HEK293T (cell line): ENCODE data around the gene ITGA1.

Experiments
- CTCF ChIA-PET: fragments of 350-600 bp; formaldehyde crosslinking; extraction: SDS; loops from one replicate; lab custom pipeline; 2021; ENCODE audit warnings: antibody characterized with exemption, inconsistent platforms; lab: Yijun Ruan, JAX
- POLR2A ChIA-PET: fragments of 350-600 bp; formaldehyde crosslinking; extraction: SDS; loops from one replicate; lab custom pipeline; 2020; ENCODE audit warnings: antibody characterized with exemption, inconsistent platforms; lab: Yijun Ruan, JAX
- DNase-seq: peaks from one replicate; pipeline ENCODE4 v3.0.0; 2012; ENCODE audit warnings: mixed read lengths; ENCODE audit errors: extremely low spot score
- ARNT ChIP-seq: fragments of 450-650 bp; IDR thresholded peaks from 2 replicates; pipeline ENCODE4 v1.6.1; 2017; ENCODE audit warnings: mild to moderate bottlenecking
- BHLHE40 ChIP-seq: fragments of 450-650 bp; IDR thresholded peaks from 2 replicates; pipeline ENCODE4 v1.6.1; 2016; ENCODE audit warnings: mild to moderate bottlenecking, moderate library complexity, borderline replicate concordance
- CTBP1 ChIP-seq: fragments of 450-650 bp; IDR thresholded peaks from 2 replicates; pipeline ENCODE4 v1.6.1; 2016; ENCODE audit warnings: borderline replicate concordance
- ELF4 ChIP-seq: fragments of 450-650 bp; IDR thresholded peaks from 2 replicates; pipeline ENCODE4 v1.6.1; 2017; ENCODE audit warnings: antibody characterized with exemption
- FOXA1 ChIP-seq: fragments of 450-650 bp; IDR thresholded peaks from 2 replicates; pipeline ENCODE4 v1.6.1; 2016; ENCODE audit warnings: mild to moderate bottlenecking
- FOXK2 ChIP-seq: fragments of 450-650 bp; IDR thresholded peaks from 2 replicates; pipeline ENCODE4 v1.6.1; 2016; ENCODE audit warnings: mild to moderate bottlenecking
- FOXM1 ChIP-seq: fragments of 450-650 bp; IDR thresholded peaks from 2 replicates; pipeline ENCODE4 v1.6.1; 2017; ENCODE audit warnings: mild to moderate bottlenecking, borderline replicate concordance
- HDGF ChIP-seq: fragments of 450-650 bp; IDR thresholded peaks from 2 replicates; pipeline ENCODE4 v1.6.1; 2017; ENCODE audit warnings: antibody characterized with exemption, borderline replicate concordance
- L3MBTL2 ChIP-seq: fragments of 450-650 bp; conservative IDR thresholded peaks from 2 replicates; pipeline ENCODE4 v1.6.1; 2016; ENCODE audit warnings: mild to moderate bottlenecking
- LEF1 ChIP-seq: fragments of 450-650 bp; IDR thresholded peaks from 2 replicates; pipeline ENCODE4 v1.6.1; 2017; ENCODE audit warnings: mild to moderate bottlenecking, borderline replicate concordance
- NFRKB ChIP-seq: fragments of 450-650 bp; IDR thresholded peaks from 2 replicates; pipeline ENCODE4 v1.6.1; 2016; ENCODE audit warnings: mild to moderate bottlenecking, moderate library complexity
- SP1 ChIP-seq: fragments of 450-650 bp; IDR thresholded peaks from 2 replicates; pipeline ENCODE4 v1.6.1; 2017
- SUZ12 ChIP-seq: fragments of 450-650 bp; IDR thresholded peaks from 2 replicates; pipeline ENCODE4 v1.6.1; 2016; ENCODE audit warnings: mild to moderate bottlenecking
- TARDBP ChIP-seq: fragments of 450-650 bp; IDR thresholded peaks from 2 replicates; pipeline ENCODE4 v1.6.1; 2016
- ZNF384 ChIP-seq: fragments of 450-650 bp; IDR thresholded peaks from 2 replicates; pipeline ENCODE4 v1.6.1; 2016
- TF ChIP-seq, protein P1 (sequence below): fragments of 450-650 bp; IDR thresholded peaks from 2 replicates; pipeline ENCODE4 v1.6.1; 2016

ITGA1 gene

DNA sequence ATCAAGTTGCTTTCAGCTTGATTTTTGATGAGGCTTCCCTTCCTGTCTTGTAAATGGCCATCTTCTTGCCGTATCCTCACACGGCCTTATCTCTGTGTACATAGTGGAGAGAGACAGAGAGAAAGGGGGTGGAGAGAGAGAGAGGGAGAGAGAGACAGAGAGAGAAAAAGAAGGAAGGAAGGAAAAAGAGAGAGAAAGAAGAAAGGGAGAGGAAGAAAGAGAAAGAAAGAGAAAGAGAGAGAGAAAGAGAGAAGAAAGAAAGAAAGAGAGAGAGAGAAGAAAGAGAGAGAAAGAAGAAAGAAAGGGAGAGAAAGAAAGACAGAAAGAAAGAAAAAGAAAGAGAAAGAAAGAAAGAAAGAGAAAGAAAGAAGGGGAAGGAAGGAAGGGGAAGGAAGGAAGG lies 46.6 kb downstream of the ITGA1 start:
- DNase-seq: no peak
- no peak for TF ChIP-seq FOXM1
- TF ChIP-seq, protein P1, sequence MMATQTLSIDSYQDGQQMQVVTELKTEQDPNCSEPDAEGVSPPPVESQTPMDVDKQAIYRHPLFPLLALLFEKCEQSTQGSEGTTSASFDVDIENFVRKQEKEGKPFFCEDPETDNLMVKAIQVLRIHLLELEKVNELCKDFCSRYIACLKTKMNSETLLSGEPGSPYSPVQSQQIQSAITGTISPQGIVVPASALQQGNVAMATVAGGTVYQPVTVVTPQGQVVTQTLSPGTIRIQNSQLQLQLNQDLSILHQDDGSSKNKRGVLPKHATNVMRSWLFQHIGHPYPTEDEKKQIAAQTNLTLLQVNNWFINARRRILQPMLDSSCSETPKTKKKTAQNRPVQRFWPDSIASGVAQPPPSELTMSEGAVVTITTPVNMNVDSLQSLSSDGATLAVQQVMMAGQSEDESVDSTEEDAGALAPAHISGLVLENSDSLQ: no peak
- no peak for TF ChIP-seq ZNF384
- TF ChIP-seq SUZ12: no peak
- no peak for TF ChIP-seq ARNT
- TF ChIP-seq FOXK2: no peak
- TF ChIP-seq L3MBTL2: no peak
- no peak for TF ChIP-seq HDGF
- no peak for TF ChIP-seq BHLHE40
- TF ChIP-seq NFRKB: no peak
- no peak for TF ChIP-seq FOXA1
- TF ChIP-seq ELF4: no peak
- no peak for TF ChIP-seq TARDBP
- TF ChIP-seq SP1: no peak
- TF ChIP-seq LEF1: no peak
- TF ChIP-seq CTBP1: no peak
- POLR2A ChIA-PET: no interaction called here
- CTCF ChIA-PET: no interaction called here

DNA sequence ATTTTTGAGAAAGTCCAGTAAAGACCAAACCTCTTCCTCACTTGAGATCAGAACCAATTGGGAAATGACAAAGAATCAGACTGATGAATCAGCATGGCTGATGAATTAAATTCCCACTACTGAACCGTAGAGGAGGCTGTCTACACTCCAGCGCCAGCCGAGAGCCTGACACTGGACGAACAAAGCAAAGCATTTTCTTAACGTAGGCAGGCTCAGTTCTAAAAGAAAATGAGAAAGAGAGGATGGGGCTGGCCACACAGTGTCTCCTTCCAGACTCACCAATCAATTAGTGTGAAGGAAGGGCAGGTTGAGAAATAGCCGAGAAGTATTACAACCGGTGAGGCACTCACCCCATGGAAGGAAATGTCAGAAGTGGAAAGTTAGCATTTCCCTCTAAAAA lies 49.4 kb downstream of the ITGA1 start:
- no peak for TF ChIP-seq BHLHE40
- TF ChIP-seq FOXK2: no peak
- no peak for TF ChIP-seq L3MBTL2
- no peak for TF ChIP-seq CTBP1
- TF ChIP-seq ARNT: no peak
- TF ChIP-seq HDGF: no peak
- no peak for TF ChIP-seq FOXA1
- no peak for TF ChIP-seq ELF4
- no peak for TF ChIP-seq ZNF384
- TF ChIP-seq FOXM1: no peak
- TF ChIP-seq, protein P1: no peak
- no peak for TF ChIP-seq NFRKB
- no peak for TF ChIP-seq TARDBP
- TF ChIP-seq SUZ12: no peak
- TF ChIP-seq LEF1: no peak
- TF ChIP-seq SP1: no peak
- CTCF ChIA-PET: no interaction called here
- peak; percentile 32 for DNase-seq
- POLR2A ChIA-PET: no interaction called here

DNA sequence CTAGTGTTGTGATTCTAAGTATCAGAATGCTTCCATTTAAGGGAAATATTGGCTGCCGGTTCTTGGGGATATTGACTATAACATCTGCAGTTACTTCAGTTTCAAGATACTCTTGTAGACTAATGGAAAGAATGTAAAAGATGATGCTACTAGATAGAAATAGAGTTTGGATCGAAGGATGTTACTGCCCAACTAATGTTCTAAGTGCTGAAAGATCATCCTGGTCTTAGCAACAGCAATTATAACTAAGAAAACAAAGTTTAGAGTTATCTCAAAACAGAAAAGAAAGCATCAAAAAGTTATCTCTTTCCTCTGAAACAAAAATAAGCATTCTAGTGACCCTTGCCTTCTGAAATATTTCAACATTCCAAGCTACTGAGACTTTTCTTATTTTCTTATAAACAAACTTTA lies 49.9 kb downstream of the ITGA1 start:
- CTCF ChIA-PET: no interaction called here
- DNase-seq: no peak

DNA sequence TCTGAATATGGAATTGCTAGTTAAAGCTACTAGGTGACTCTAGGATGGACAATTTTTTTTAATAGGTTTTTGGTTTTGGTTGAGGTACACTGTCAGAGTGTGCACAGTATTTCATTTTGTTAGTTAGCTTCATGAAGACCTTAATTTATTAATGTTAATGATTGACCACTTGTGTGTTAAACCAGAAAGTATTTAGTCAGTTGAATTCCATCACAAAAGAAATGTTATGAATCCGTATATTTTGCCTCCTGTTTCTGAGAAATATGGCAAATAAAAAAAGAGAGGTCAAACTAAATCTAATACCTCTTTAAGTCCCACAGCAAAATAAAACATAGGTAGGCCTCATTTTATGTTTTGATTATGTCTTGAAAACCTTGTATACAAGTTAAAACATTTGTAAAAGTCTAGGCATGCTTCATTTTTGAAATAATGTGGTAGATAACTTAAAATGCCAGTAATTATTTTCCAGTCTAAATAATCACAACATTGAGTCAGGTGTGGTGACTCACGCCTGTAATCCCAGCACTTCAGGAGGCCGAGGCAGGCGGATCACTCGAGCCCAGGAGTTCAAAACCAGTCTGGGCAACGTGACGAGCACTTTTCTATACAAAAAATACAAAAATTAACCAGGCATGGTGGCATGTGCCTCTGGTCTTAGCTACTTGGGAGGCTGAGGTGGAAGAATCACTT lies 50.8 kb downstream of the ITGA1 start:
- CTCF ChIA-PET: no interaction called here
- TF ChIP-seq HDGF (no peak), FOXM1 (no peak), ZNF384 (no peak), SP1 (no peak), L3MBTL2 (no peak), FOXK2 (no peak), NFRKB (no peak), SUZ12 (no peak), TARDBP (no peak)
- TF ChIP-seq, protein P1: no peak
- POLR2A ChIA-PET: no interaction called here
- no peak for DNase-seq

More for the DNA sequence above, 49.9 kb downstream of the ITGA1 start:
- no peak for TF ChIP-seq ELF4
- TF ChIP-seq LEF1: no peak
- no peak for TF ChIP-seq NFRKB
- TF ChIP-seq, protein P1: no peak
- TF ChIP-seq SUZ12: no peak
- TF ChIP-seq HDGF: no peak
- no peak for TF ChIP-seq ZNF384
- TF ChIP-seq BHLHE40: no peak
- no peak for TF ChIP-seq L3MBTL2
- TF ChIP-seq FOXM1: no peak
- TF ChIP-seq CTBP1: no peak
- no peak for TF ChIP-seq FOXA1
- no peak for TF ChIP-seq SP1
- no peak for TF ChIP-seq ARNT
- TF ChIP-seq FOXK2: no peak
- no peak for TF ChIP-seq TARDBP
- POLR2A ChIA-PET: no interaction called here

DNA sequence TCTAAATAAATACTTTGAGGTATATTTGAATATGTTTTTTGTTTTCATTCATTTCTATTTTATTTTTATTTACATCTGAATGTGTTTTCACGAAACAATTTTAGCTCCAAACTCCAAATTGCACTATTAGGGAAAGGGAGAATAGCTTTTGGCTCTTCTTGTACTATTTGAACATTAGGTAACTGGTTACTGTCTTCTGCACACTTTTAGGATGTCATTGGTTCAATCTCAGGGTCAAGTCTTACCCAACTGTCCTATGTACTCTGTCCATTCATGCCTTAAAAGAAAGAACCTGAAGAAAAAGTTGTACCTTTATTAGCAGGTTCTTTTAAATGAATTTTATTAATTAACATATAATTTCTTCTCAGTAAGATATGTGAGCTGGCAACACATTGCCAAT lies 51.6 kb downstream of the ITGA1 start:
- DNase-seq: no peak
- TF ChIP-seq ZNF384 (no peak), ARNT (no peak), HDGF (no peak), ELF4 (no peak), FOXM1 (no peak)
- ChIA-PET CTCF (no interaction called here), POLR2A (interaction anchor here (1.5 kb wide), 2 partner anchors 13 to 39 kb away, joined by 3 to 7 read pairs; no protein-coding TSS in a partner anchor)
